Activated CD4-positive, alpha-beta T cell treated with anti-CD3 and anti-CD28 coated beads, Interleukin-2, Interleukin-4, amounts not matched to agents 100 ng/mL and 50 ng/mL, durations not matched to agents 16 hours and 8 hours (primary cell): Measurements from ENCODE around the gene CCT8L2.
"Not testable (repeated sequence)": the region's sequence is repeated elsewhere in the genome, so short reads cannot be mapped to it uniquely, and the experiment has no call there.

ENCODE experiments used
- DNase-seq: peaks from one replicate; pipeline ENCODE4 v3.0.0-alpha.2; 2020; ENCODE audit warnings: low spot score

The CCT8L2 gene

DNA sequence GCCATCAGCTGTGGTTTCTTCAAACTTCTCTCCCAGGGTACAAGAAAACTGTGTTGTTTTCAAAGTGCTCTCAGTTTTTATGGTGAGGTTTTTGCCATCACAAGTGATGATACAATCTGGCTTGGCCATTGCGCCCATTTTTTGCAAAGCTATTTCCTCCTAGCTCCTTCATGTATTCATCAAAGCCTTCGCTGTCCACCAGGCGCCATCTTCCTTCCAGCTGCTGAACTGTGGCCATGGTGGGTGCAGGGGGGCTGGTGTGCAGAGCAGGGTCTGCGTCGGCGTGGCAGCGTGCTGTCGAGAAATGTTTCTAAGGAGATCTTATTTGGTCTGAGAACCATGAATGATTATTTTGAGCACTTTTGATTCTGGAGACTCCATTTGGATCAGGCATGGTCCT is 2.6 kb upstream of the CCT8L2 start:
- not testable (repeated sequence) for DNase-seq

GRCh38 chr22:16594026-16594425 is 1.4 kb upstream of the CCT8L2 start:
- no peak for DNase-seq

DNA sequence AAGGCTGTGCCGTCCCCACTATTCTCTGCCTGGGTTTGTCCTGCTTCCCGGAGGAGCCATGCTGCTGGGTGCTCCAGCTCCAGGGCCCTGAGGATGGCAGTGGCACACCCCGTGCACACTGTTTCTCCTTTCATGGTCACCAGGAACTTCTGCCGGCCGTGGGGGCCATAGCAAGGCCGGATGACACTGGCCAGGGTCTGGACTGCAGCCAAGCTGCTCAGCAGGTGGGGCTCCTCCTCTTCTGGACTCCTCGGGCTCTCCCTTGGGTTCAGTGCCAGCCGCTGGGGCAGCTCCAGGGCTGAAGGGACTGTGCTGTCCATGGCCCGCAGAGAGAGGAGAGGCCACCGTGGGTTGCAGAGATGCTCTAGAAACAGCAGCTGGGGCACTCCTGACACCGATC is 379 bp downstream of the CCT8L2 start:
- DNase-seq, result not testable (repeated sequence)

GRCh38 chr22:16591136-16591535 is 1.5 kb downstream of the CCT8L2 start:
- not testable (repeated sequence) for DNase-seq

- DNase-seq, result no peak
Measured at GRCh38 chr22:16586991-16587390, 5.6 kb downstream of the CCT8L2 start.

- no peak for DNase-seq
Measured at GRCh38 chr22:16586170-16586569, 6.4 kb downstream of the CCT8L2 start.

GRCh38 chr22:16580872-16581271 is 11.7 kb downstream of the CCT8L2 start:
- not testable (repeated sequence) for DNase-seq

GRCh38 chr22:16569240-16569834 is 23.3 kb downstream of the CCT8L2 start:
- not testable (repeated sequence) for DNase-seq

- DNase-seq, result no peak
Measured at GRCh38 chr22:16568425-16568758, 24.2 kb downstream of the CCT8L2 start.

GRCh38 chr22:16567617-16568424 is 24.8 kb downstream of the CCT8L2 start:
- DNase-seq, result not testable (repeated sequence)

GRCh38 chr22:16566421-16567151 is 26.0 kb downstream of the CCT8L2 start:
- DNase-seq, result not testable (repeated sequence)

GRCh38 chr22:16565585-16566420 is 26.8 kb downstream of the CCT8L2 start:
- DNase-seq, result not testable (repeated sequence)

DNA sequence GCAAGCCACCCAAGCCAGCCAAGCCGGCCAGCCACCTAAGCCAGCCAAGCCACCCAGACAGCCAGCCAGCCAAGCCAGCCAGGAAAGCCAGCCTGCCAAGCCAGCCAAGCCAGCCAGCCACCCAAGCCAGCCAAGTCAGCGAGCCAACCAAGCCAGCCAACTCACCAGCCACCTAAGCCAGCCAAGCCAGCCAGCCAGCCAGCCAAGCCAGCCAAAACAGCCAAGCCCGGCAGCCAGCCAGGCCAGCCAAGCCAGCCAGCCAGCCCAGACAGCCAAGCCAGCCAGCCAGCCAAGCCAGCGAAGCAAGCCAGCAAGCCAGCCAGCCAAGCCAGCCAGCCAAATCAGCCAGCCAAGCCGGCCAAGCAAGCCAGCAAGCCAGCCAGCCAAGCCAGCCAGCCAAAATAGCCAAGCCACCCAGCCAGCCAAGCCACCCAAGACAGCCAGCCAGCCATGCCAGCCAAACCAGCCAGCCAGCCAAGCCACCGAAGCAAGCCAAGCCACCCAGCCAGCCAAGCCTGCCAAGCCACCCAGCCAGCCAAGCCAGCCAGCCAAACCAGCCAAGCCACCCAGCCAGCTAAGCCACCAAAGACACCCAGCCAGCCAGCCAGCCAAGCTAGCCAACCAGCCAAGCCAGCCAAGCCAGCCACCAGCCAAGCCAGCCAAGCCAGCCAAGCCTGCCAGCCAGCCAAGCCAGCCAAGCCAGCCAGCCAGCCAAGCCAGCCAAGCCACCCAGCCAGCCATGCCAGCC is 27.6 kb downstream of the CCT8L2 start:
- not testable (repeated sequence) for DNase-seq

DNA sequence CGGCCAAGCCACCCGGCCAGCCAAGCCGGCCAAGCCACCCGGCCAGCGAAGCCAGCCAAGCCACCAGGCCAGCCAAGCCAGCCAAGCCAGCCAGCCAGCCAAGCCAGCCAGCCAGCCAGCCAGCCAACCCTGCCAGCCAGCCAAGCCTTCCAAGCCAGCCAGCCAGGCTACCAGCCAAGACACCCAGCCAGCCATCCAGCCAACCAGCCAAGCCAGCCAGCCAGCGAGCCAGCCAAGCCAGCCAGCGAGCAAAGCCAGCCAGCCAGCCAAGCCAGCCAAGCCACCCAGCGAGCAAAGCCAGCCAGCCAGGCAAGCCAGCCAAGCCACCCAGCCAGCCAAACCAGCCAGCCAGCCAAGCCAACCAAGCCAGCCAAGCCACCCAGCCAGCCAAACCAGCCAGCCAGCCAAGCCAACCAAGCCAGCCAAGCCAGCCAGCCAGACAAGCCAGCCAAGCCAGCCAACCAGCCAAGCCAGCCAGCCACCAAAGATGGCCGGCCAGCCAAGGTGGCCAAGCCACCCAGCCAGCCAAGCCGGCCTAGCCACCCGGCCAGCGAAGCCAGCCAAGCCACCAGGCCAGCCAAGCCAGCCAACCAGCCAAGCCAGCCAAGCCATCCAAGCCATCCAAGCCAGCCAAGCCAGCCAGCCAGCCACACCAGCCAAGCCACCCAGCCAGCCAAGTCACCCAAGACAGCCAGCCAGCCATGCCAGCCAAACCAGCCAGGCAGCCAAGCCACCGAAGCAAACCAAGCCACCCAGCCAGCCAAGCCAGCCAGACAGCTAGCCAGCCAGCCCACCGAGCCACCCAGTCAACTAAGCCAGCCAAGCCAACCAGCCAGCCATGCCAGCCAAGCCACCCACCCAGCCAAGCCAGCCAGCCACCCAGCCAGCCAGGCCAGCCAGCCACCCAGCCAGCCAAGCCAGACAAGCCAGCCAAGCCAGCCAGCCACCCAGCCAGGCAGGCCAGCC is 28.8 kb downstream of the CCT8L2 start:
- DNase-seq, result no peak

- no peak for DNase-seq
Measured at GRCh38 chr22:16562711-16563554, 29.7 kb downstream of the CCT8L2 start.

- not testable (repeated sequence) for DNase-seq
Measured at GRCh38 chr22:16561093-16561658, 31.4 kb downstream of the CCT8L2 start.

GRCh38 chr22:16560651-16561050 is 32.0 kb downstream of the CCT8L2 start:
- DNase-seq, result not testable (repeated sequence)

- not testable (repeated sequence) for DNase-seq
Measured at GRCh38 chr22:16559996-16560395, 32.6 kb downstream of the CCT8L2 start.
